WI38 (cell line): ENCODE results near the gene LAG3.

Experiments
- H3K4me3 ChIP-seq: 2 replicates; pipeline ENCODE4 v1.5.1; 2011; ENCODE audit warnings: low read depth, mild to moderate bottlenecking, control low read depth, low read length
- TF ChIP-seq, protein P1 (sequence below): IDR thresholded peaks from 2 replicates; pipeline ENCODE4 v1.5.1; 2012; ENCODE audit warnings: low read depth, mild to moderate bottlenecking, control low read depth, low read length

Gene LAG3

DNA sequence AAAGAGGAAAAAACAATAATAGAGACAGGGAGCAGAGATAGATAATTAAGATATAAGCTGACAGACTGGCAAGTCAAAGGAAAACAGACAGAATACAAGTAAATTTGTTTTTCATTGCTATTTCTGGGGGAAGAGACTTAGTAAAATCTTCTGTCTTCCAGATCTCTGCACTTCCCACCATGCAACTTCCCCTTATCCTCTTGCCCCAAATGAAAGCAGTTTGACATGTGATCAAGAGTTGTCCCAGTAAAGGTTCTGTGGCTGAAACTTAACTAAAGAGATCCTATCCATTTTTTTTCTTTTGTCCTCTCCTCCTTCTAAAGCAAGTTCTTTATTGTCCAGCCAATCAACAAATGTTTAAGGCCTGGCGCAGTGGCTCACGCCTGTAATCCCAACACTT lies 17.9 kb upstream of the LAG3 start:
- no peak overlapping the region for H3K4me3 ChIP-seq
- TF ChIP-seq, protein P1, sequence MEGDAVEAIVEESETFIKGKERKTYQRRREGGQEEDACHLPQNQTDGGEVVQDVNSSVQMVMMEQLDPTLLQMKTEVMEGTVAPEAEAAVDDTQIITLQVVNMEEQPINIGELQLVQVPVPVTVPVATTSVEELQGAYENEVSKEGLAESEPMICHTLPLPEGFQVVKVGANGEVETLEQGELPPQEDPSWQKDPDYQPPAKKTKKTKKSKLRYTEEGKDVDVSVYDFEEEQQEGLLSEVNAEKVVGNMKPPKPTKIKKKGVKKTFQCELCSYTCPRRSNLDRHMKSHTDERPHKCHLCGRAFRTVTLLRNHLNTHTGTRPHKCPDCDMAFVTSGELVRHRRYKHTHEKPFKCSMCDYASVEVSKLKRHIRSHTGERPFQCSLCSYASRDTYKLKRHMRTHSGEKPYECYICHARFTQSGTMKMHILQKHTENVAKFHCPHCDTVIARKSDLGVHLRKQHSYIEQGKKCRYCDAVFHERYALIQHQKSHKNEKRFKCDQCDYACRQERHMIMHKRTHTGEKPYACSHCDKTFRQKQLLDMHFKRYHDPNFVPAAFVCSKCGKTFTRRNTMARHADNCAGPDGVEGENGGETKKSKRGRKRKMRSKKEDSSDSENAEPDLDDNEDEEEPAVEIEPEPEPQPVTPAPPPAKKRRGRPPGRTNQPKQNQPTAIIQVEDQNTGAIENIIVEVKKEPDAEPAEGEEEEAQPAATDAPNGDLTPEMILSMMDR = no peak

DNA sequence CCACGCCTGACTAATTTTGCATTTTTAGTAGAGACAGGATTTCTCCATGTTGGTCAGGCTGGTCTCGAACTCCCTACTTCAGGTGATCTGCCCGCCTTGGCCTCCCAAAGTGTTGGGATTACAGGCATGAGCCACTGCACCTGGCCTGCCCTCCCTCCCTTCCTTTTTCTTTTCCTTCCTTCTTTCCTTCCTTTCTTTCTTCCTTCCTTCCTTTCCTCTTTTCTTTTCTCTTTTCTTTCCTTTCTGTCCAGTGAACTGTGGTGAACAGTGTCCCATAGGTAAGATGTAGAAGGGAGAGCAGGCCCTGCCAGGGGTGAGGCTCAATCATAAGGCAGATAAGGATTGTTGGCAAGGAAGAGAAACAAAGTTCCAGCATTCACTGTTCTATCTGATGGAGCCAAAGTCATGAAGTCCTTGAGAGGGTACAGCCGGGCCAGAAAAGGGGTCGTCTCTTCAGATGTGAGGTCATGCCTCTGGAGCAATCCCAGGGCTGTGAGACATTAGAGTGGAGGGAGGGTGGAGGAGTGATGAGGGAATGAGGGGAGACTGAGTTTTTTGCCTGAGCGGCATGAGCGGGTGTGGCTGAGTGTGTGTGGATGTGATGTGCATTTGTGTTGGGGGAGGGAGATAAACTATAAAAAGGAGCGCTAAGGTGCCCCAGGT lies 15.2 kb upstream of the LAG3 start:
- H3K4me3 ChIP-seq = no peak overlapping the region
- TF ChIP-seq, protein P1 = no peak

DNA sequence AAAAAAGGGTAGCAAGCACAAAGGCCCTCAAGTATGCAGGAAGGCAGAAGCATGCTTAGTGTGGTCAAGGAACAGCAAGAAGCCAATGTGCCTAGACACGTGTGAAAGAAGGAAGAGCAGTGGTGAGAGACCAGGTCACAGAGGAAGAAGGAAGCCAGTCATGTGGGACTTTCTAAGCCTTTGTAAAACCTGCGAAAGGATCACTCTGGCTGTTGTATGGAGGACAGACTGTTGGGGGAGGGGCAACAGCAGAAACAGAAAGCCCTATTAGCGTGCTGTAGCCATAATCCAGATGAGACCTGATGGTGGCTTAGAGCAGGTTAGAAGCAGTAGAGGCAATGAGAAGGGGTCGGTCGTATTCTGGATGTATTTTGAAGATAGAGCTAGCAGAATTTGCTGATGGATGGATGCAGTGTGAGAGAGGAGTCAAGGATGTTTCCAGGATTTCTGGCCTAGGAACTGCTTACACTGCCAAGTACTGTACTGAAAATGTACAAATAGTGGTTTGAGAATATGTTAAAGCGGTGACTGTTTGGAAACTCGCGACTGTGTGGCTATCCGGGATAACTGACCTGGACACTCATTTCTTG lies 13.7 kb upstream of the LAG3 start:
- TF ChIP-seq, protein P1 = no peak

DNA sequence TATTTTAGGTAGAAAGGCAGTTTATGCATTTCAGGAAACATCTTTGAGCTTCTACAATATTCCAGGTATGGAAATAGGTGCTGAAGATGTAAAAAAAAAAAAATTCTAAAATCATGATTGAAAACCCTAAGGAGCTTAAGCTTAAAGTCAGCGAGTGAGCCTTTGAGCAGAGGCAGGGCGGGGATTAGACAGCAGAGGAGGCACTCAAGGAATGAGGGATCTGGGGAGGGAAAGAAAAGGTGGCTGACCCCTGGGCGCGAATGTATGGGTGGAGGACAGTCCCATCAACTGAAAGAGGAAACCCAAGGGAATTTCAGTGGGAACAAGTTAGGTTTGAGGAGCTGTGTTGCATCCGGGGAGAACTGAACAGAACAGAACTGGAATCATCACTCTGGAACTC lies 12.6 kb upstream of the LAG3 start:
- no peak overlapping the region for H3K4me3 ChIP-seq
- TF ChIP-seq, protein P1 = no peak

More for the DNA sequence above, 13.7 kb upstream of the LAG3 start:
- no peak overlapping the region for H3K4me3 ChIP-seq

DNA sequence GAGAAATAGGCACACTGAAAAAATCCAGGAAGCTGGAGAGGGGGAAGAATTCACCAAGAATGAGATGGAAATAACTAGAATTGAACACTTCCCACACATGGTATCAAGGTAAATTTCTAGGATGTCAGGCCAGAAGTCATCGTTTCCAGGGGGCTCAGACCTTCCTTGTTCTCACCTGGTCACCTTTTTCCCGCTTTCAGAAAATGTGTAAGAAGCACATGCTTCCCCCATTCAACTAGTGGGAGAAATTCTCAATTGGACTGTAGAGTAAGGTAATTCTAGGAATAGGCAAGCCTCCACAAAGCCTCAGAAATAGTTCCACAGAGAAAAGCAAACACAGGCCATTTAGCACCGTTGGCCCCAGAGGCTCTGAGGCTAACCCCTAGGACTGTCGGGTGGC lies 8.9 kb upstream of the LAG3 start:
- peak overlapping the region; percentile 51 for H3K4me3 ChIP-seq
- TF ChIP-seq, protein P1 = no peak

DNA sequence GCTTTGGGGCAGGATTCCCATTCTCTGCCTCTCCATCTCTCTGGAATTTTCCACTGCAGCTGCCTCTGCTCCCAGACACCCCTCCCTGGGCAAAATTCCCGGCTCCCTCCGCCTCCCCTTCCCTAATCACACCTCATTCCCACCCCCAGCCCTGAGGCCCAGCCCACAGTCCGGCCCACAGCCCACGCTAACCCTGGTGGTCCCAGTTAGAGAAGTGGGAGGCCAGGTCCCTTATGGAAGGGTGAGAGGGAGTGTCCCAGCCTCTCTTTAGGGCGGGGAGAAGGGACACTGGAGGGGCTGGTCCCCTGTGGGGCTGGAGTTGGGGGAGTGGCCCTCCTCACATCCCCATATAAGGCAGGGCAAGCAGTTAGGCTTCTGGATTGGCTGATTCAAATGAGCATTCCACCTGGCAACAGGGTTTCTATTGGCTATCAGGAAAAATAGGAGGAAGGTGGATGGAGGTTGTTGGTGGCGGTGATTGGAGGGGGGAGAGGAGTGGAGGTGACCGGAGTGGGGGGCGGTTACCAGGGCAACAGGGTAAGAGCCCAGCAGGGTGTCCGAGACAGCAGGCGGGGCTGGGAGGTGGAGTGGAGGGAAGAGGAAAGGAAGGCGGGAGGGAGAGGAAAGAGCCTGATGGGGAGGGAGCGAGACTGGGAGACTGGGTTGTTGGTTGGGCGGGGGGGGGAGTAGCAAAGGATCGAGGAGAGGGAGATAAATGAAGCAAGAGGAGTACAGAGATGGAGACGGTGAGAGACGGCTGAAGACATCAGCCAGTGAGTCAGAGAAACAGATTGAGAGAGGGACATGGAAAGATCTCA lies 8.1 kb upstream of the LAG3 start:
- peak overlapping the region; percentile 51 for H3K4me3 ChIP-seq
- TF ChIP-seq, protein P1 = no peak
